Measurements from ENCODE around the gene CSNK1D.

DNA sequence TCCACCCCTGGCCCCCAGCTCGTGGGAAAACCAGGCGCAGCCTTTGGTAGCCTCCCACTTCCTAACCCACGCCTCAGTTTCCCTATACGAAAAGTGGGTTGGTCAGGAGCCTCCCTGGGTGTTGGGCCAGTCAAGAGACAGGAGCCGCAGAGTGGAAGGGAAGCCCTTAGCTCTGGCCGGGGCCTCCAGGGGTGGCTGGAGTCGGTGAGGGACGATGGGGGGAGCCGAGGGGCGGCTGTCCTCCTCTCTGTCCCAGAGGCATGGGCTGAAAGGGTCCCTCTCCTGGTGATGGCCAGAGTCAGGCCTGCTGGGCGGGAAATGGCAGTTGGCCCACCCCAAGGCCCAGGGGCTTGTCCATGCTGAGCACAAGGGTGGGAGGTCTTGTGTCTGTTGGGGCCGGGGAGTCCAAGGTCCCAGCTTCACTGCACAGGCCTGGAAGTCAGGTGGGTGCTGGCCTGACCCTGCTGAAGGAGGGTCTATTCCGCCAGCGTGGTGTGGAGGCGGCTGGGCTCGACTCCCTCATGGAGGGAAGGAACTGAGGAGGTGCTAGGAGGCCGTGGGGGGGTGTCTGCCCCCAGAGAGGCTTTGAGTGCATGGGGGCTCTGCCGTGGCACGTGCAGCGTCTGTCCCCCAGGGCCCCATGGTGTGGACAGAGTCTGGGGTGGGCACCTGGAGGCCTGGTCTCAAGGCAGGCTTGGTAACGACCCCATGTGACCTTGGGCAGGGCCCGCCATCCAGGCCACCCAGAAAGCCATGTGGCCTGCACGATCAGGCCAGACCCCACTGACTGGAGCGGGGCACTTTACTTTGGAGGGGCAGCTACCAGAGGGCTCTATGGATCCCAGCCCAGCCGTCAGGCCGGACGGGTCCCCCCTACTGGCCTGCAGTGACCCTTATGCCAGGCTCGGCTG is 43.5 kb downstream of the CSNK1D start:
- TF ChIP-seq, protein P1, sequence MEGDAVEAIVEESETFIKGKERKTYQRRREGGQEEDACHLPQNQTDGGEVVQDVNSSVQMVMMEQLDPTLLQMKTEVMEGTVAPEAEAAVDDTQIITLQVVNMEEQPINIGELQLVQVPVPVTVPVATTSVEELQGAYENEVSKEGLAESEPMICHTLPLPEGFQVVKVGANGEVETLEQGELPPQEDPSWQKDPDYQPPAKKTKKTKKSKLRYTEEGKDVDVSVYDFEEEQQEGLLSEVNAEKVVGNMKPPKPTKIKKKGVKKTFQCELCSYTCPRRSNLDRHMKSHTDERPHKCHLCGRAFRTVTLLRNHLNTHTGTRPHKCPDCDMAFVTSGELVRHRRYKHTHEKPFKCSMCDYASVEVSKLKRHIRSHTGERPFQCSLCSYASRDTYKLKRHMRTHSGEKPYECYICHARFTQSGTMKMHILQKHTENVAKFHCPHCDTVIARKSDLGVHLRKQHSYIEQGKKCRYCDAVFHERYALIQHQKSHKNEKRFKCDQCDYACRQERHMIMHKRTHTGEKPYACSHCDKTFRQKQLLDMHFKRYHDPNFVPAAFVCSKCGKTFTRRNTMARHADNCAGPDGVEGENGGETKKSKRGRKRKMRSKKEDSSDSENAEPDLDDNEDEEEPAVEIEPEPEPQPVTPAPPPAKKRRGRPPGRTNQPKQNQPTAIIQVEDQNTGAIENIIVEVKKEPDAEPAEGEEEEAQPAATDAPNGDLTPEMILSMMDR (IDR thresholded peaks at IDR 0.05) = no peak
- TF ChIP-seq POLR2A (IDR thresholded peaks at IDR 0.05) = no peak

Data from testis (tissue), 2 donors.